HFFc6 (cell line): ENCODE data around the gene IFI35. TPM values are rescaled to one million over a fixed set of nuclear protein-coding genes. Genes with fewer than 3 reads are reported as not detected.

Source experiments
- DNase-seq: peaks from one replicate; pipeline ENCODE4 v3.0.0-alpha.2; 2018
- H3K27ac Mint-ChIP-seq: 2 replicates; pipeline ENCODE4 v1.8.0; 2020; ENCODE audit warnings: mild to moderate bottlenecking, mixed read lengths
- H3K27me3 Mint-ChIP-seq: 2 replicates; pipeline ENCODE4 v1.8.0; 2021; ENCODE audit warnings: mild to moderate bottlenecking, moderate library complexity, mixed read lengths; ENCODE audit not compliant: insufficient read depth
- H3K36me3 Mint-ChIP-seq: 2 replicates; pipeline ENCODE4 v1.8.0; 2021; ENCODE audit warnings: low read depth, mixed read lengths
- H3K4me1 Mint-ChIP-seq: 2 replicates; pipeline ENCODE4 v1.8.0; 2020; ENCODE audit warnings: low read depth, mixed read lengths
- H3K4me3 Mint-ChIP-seq: 2 replicates; pipeline ENCODE4 v1.8.0; 2020; ENCODE audit warnings: mild to moderate bottlenecking, moderate library complexity, mixed read lengths
- H3K9me3 Mint-ChIP-seq: 2 replicates; pipeline ENCODE4 v1.8.0; 2020; ENCODE audit warnings: mild to moderate bottlenecking, mixed read lengths
- total RNA-seq, 6 experiments: library from RNA; stranded (reverse); fragmentation: NEBNext Ultra II Directional; extraction: Animal tissue kit (Norgen Biotek cat#: 25700); gene quantifications; 2 replicates in 1 of 6; 3 replicates in 5 of 6; pipeline ENCODE4 v1.2.3, GENCODE V29; 2021
- TF ChIP-seq, protein P1 (sequence below): fragments of 200-600 bp; sonication (generic); IDR thresholded peaks from 2 replicates; pipeline ENCODE4 v1.5.0; 2021; ENCODE audit warnings: antibody characterized with exemption, mild to moderate bottlenecking

The IFI35 gene
- total RNA-seq, 6 experiments from 2014 or later: 6.3 to 22.4 (median 18.8) TPM

DNA sequence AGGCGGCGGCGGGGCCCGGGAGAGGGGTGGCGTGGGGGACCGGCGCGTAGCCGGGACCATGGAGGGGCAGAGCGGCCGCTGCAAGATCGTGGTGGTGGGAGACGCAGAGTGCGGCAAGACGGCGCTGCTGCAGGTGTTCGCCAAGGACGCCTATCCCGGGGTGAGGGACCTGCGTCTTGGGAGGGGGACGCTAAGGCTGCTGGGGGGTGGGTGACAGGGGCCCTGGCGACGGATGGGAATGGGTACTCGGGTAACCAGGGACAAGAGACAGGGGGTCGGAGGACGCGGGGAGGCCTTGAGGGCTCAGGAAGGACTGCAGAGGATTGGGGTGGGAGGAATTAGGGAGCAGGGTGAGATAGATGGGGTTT lies 18.7 kb downstream of the IFI35 start:
- Mint-ChIP-seq H3K36me3 (no peaks in the 10 kb centered on the region), H3K4me1 (peaks cover 12% of the 10 kb centered on the region), H3K27ac (no peak overlapping the region), H3K4me3 (peak overlapping the region; percentile 79), H3K9me3 (no peaks in the 10 kb centered on the region), H3K27me3 (peaks cover 7% of the 10 kb centered on the region)
- no peak for DNase-seq
- TF ChIP-seq, protein P1, sequence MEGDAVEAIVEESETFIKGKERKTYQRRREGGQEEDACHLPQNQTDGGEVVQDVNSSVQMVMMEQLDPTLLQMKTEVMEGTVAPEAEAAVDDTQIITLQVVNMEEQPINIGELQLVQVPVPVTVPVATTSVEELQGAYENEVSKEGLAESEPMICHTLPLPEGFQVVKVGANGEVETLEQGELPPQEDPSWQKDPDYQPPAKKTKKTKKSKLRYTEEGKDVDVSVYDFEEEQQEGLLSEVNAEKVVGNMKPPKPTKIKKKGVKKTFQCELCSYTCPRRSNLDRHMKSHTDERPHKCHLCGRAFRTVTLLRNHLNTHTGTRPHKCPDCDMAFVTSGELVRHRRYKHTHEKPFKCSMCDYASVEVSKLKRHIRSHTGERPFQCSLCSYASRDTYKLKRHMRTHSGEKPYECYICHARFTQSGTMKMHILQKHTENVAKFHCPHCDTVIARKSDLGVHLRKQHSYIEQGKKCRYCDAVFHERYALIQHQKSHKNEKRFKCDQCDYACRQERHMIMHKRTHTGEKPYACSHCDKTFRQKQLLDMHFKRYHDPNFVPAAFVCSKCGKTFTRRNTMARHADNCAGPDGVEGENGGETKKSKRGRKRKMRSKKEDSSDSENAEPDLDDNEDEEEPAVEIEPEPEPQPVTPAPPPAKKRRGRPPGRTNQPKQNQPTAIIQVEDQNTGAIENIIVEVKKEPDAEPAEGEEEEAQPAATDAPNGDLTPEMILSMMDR: no peak

DNA sequence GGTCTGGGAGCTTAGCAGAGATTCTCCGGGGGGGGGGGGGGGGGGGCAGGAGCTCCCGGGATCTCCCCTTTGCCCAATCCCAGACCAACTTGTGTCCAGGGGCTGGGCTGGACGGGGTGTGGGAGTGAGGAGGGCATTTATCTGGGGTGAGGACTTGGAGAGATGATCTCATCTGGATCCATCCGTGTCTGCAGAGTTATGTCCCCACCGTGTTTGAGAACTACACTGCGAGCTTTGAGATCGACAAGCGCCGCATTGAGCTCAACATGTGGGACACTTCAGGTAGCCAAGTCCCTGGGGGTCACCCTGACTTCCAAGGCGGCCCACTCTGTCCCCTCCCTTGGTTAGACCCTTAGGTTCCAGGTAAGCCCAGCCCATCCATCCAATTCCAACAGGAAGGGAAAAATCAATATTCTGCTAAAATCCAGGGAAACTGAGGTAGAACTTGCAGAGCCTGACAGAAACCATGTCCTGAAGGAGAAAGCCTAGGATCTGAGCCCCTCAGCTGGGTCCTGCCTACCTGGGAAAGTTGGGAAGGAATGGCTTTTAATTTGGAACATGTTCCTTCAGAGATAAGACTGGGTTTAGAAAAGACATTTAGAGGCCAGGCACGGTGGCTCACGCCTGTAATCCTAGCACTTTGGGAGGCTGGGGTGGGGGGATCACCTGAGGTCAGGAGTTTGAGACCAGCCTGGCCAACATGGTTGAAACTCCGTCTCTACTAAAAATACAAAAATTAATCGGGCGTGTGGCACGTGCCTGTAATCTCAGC lies 19.4 kb downstream of the IFI35 start:
- H3K36me3 Mint-ChIP-seq: no peaks in the 10 kb centered on the region
- H3K9me3 Mint-ChIP-seq: no peaks in the 10 kb centered on the region
- H3K27ac Mint-ChIP-seq: no peak overlapping the region
- H3K27me3 Mint-ChIP-seq: peaks cover 7% of the 10 kb centered on the region
- H3K4me3 Mint-ChIP-seq: peak overlapping the region; percentile 79; the same call in 1 of the 2 replicates
- H3K4me1 Mint-ChIP-seq: peaks cover 10% of the 10 kb centered on the region
- TF ChIP-seq, protein P1: no peak
- DNase-seq: no peak

DNA sequence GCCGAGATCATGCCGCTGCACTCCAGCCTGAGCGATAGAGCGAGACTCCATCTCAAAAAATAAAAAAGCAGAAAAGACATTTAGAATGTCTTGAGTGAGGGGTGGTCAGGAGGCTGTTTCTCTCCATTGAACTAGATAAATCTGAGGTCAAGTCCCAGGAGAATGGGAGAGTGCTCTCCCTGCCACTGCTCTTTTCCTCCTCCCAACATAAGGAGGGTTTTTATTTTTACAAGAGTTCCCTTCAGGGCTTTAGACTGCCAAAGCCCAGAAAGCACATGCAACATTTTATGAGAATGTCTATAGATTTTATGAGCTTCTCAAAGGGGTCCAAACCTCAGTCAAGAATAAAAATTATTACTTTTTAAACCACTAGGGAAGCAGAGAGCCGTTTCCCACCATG lies 20.0 kb downstream of the IFI35 start:
- Mint-ChIP-seq H3K4me3 (no peak overlapping the region), H3K36me3 (no peaks in the 10 kb centered on the region), H3K9me3 (no peaks in the 10 kb centered on the region), H3K4me1 (peaks cover 10% of the 10 kb centered on the region), H3K27me3 (peaks cover 7% of the 10 kb centered on the region), H3K27ac (no peak overlapping the region)
- DNase-seq: no peak
- TF ChIP-seq, protein P1: peak; percentile 20; the same call in 1 of the 2 replicates

DNA sequence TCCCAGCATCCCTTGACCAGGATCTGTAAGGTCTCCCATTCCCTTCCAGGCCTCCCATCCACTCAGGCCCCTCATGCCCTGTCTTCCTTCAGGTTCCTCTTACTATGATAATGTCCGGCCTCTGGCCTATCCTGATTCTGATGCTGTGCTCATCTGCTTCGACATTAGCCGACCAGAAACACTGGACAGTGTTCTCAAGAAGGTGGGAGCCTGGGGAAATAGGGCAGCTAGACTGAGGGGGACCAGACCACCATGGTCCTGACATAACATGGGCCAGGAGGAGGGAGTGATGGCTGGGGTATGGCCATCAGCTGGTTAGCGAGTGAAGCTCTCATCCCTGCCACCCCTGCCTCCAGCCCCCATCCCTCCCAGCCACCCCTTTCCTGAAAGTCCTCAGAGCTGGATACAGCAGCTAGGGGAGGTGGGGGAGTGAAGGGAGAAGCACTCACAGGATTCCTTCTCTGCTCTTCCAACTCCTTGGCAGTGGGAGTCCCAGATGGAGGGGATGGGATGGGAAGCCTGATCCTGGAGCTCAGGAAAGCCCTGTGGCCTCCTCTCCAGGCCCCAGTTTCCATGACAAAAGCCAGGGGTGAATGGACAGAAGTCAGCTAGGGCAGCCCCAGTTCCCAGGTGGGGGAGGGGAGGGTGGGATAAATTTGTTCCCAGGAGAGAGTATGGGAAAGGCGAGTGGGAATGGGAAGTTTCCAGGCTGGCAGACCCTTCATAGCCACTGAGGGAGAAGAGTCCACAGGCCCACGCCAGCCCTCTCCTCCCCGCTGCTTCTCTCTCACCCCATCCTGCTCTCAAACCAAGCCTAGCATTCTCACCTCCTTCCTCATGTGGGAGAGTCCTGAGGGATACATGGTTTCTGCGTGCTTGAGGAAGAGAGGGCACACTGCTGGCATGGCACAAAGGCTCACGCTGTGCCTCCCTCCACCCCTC lies 20.8 kb downstream of the IFI35 start:
- H3K27ac Mint-ChIP-seq: no peak overlapping the region; the same call in 1 of the 2 replicates
- no peaks in the 10 kb centered on the region for H3K36me3 Mint-ChIP-seq
- H3K9me3 Mint-ChIP-seq: no peaks in the 10 kb centered on the region
- no peak for DNase-seq
- peaks cover 7% of the 10 kb centered on the region for H3K27me3 Mint-ChIP-seq
- peaks cover 10% of the 10 kb centered on the region for H3K4me1 Mint-ChIP-seq
- TF ChIP-seq, protein P1: no peak; the same call in 1 of the 2 replicates
- H3K4me3 Mint-ChIP-seq: no peak overlapping the region

DNA sequence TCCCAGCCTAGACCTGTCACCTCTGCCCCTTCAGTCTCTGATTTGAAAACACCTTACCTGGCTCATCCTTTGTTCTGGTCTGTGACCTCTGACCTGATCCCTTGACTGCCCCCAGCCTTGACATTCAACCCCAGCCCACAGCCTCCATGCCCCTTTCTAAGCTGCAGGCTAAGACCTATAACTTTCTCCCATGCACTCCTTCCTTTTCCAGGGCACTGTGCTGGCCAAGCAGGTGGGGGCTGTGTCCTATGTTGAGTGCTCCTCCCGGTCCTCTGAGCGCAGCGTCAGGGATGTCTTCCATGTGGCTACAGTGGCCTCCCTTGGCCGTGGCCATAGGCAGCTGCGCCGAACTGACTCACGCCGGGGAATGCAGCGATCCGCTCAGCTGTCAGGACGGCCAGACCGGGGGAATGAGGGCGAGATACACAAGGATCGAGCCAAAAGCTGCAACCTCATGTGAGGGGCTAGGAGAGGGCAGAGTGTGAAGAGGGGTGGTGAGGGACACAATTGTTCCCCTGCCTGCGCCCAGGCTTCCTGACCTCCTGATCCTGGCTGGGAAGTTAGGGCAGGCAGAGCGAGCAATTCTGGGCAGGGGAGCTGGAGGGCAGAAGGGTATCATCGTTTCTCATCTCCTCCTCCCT lies 21.8 kb downstream of the IFI35 start:
- no peak overlapping the region for H3K27ac Mint-ChIP-seq
- H3K4me1 Mint-ChIP-seq: peaks cover 10% of the 10 kb centered on the region
- TF ChIP-seq, protein P1: no peak
- no peaks in the 10 kb centered on the region for H3K9me3 Mint-ChIP-seq
- peaks cover 7% of the 10 kb centered on the region for H3K27me3 Mint-ChIP-seq
- no peaks in the 10 kb centered on the region for H3K36me3 Mint-ChIP-seq
- H3K4me3 Mint-ChIP-seq: no peak overlapping the region
- no peak for DNase-seq
